PFSK-1 (cell line): Measurements from ENCODE around the gene CTNNA3.

Experiments
- FOXP2 ChIP-seq: optimal IDR thresholded peaks from 2 replicates; pipeline ENCODE3; 2011; ENCODE audit warnings: borderline replicate concordance, control low read depth, inconsistent platforms; ENCODE audit not compliant: insufficient read depth; ENCODE audit errors: extremely low read length, extremely low read depth
- POLR2AphosphoS5 ChIP-seq: IDR thresholded peaks from 2 replicates; pipeline ENCODE4 v1.6.1; 2012; ENCODE audit warnings: low read depth, mild to moderate bottlenecking, control low read depth, low read length, moderate library complexity
- REST ChIP-seq, 2 experiments: IDR thresholded peaks; 2 replicates each; pipeline versions ENCODE4 v1.6.1 to v1.8.0; 2011 to 2012; ENCODE audit warnings: low read depth in 2 of 2, low read length in 2 of 2, control low read depth in 1 of 2, inconsistent platforms in 1 of 2, mild to moderate bottlenecking in 1 of 2, moderate library complexity in 1 of 2; ENCODE audit not compliant: insufficient read depth in 1 of 2
- SIN3A ChIP-seq: IDR thresholded peaks from 2 replicates; pipeline ENCODE4 v1.6.1; 2012; ENCODE audit warnings: mild to moderate bottlenecking, low read length, moderate library complexity, borderline replicate concordance; ENCODE audit not compliant: insufficient read depth
- TAF1 ChIP-seq: IDR thresholded peaks from 2 replicates; pipeline ENCODE4 v1.6.1; 2012; ENCODE audit warnings: low read length, control low read depth, borderline replicate concordance; ENCODE audit not compliant: insufficient read depth

The CTNNA3 gene

GRCh38 chr10:65893676-65894075, 1802.3 kb downstream of the CTNNA3 start:
- TF ChIP-seq POLR2AphosphoS5 (no peak), FOXP2 (no peak), REST (IDR thresholded peaks at IDR 0.05; ENCODE audit: insufficient read depth in 1 of 2, low read depth in 2 of 2, low read length in 2 of 2) (no peak), SIN3A (no peak), TAF1 (no peak)

- TF ChIP-seq FOXP2 (no peak), REST (IDR thresholded peaks at IDR 0.05; ENCODE audit: insufficient read depth in 1 of 2, low read depth in 2 of 2, low read length in 2 of 2) (no peak), POLR2AphosphoS5 (no peak), SIN3A (no peak), TAF1 (no peak)
Measured at GRCh38 chr10:65892284-65892683, 1803.7 kb downstream of the CTNNA3 start.

- TF ChIP-seq TAF1 = no peak
- no peak for TF ChIP-seq FOXP2
- no peak for TF ChIP-seq REST (IDR thresholded peaks at IDR 0.05; ENCODE audit: insufficient read depth in 1 of 2, low read depth in 2 of 2, low read length in 2 of 2)
- no peak for TF ChIP-seq SIN3A
- no peak for TF ChIP-seq POLR2AphosphoS5
Measured at GRCh38 chr10:65891073-65891981, 1804.7 kb downstream of the CTNNA3 start.

- TF ChIP-seq SIN3A (no peak), POLR2AphosphoS5 (no peak), REST (IDR thresholded peaks at IDR 0.05; ENCODE audit: insufficient read depth in 1 of 2, low read depth in 2 of 2, low read length in 2 of 2) (no peak), TAF1 (no peak)
Measured at GRCh38 chr10:65864529-65864928, 1831.5 kb downstream of the CTNNA3 start.
